ENCODE results near the gene PDCD4.

PDCD4 gene

DNA sequence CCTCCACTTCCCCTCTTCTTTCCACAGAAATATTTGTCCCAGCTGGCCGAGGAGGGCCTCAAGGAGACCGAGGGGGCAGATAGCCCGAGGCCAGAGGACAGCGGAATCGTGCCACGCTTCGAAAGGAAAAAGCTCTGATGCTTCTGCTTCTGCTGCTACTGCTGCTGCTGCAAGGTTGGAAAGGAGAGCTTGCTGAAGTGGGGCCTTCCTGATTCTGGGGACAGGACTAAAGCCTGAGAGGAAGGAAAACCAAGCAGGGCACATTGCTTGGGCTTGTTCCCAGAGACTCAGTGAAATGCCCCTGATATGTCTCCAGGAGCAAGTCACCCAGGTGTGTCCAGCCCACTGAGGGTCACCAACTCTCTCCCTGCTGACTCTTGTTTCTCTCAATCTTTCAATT is 35.9 kb upstream of the PDCD4 start:
- Histone ChIP-seq H3K27ac (ENCODE audit: low read depth, low read length) (no peak overlapping the region), H3K9me2 (replicated peaks; ENCODE audit: control insufficient read depth, low read length) (no peaks in the 10 kb centered on the region), H3F3A (ENCODE audit: control insufficient read depth, insufficient read depth) (peaks cover 7% of the 10 kb centered on the region; the same call in 1 of the 2 replicates), H3K36me3 (ENCODE audit: control insufficient read depth, low read length) (no peaks in the 10 kb centered on the region), H3K9me3 (ENCODE audit: control insufficient read depth, insufficient read depth, low read length) (no peaks in the 10 kb centered on the region), H3K27me3 (ENCODE audit: control insufficient read depth, low read length) (no peaks in the 10 kb centered on the region), H3K4me3 (ENCODE audit: low read length) (no peak overlapping the region), H3K4me1 (ENCODE audit: control insufficient read depth, low read length) (peaks cover 50% of the 10 kb centered on the region), H4K20me1 (ENCODE audit: control insufficient read depth, insufficient read depth, low read depth, low read length) (no peaks in the 10 kb centered on the region), H3K4me2 (ENCODE audit: low read length) (no peak overlapping the region), H3K79me2 (ENCODE audit: control insufficient read depth, low read length) (no peaks in the 10 kb centered on the region)
- TF ChIP-seq, protein P1, sequence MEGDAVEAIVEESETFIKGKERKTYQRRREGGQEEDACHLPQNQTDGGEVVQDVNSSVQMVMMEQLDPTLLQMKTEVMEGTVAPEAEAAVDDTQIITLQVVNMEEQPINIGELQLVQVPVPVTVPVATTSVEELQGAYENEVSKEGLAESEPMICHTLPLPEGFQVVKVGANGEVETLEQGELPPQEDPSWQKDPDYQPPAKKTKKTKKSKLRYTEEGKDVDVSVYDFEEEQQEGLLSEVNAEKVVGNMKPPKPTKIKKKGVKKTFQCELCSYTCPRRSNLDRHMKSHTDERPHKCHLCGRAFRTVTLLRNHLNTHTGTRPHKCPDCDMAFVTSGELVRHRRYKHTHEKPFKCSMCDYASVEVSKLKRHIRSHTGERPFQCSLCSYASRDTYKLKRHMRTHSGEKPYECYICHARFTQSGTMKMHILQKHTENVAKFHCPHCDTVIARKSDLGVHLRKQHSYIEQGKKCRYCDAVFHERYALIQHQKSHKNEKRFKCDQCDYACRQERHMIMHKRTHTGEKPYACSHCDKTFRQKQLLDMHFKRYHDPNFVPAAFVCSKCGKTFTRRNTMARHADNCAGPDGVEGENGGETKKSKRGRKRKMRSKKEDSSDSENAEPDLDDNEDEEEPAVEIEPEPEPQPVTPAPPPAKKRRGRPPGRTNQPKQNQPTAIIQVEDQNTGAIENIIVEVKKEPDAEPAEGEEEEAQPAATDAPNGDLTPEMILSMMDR (IDR thresholded peaks at IDR 0.05; ENCODE audit: low read depth, low read length, poor library complexity, severe bottlenecking), result no peak
- TF ChIP-seq EZH2phosphoT487 (IDR thresholded peaks at IDR 0.05; ENCODE audit: borderline replicate concordance, low read length), result no peak

DNA sequence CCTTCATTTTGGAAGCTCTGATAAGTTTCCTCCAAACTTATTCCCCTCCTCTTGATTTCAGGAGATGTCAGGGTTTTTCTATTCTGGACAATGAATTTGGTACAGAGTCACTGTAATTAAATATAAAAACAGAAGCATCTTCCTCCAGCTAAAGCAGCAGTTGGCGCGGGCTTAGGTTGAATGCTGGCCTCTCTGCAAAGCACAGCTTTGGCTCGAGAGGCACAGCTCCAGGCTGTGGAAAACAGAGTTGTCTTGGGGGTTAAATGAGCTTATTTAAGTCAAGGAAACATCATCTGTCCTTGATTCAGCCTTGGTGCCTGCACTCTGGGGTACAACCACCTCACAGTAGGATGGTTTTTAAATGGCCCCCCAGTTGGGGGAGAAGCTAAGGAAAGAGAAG is 35.0 kb upstream of the PDCD4 start:
- Histone ChIP-seq H3F3A (ENCODE audit: control insufficient read depth, insufficient read depth) (peaks cover 7% of the 10 kb centered on the region; the same call in 1 of the 2 replicates), H3K9me3 (ENCODE audit: control insufficient read depth, insufficient read depth, low read length) (no peaks in the 10 kb centered on the region), H3K36me3 (ENCODE audit: control insufficient read depth, low read length) (no peaks in the 10 kb centered on the region), H3K9me2 (replicated peaks; ENCODE audit: control insufficient read depth, low read length) (no peaks in the 10 kb centered on the region), H3K4me1 (ENCODE audit: control insufficient read depth, low read length) (peaks cover 54% of the 10 kb centered on the region), H3K4me3 (ENCODE audit: low read length) (no peak overlapping the region), H3K27ac (ENCODE audit: low read depth, low read length) (no peak overlapping the region), H4K20me1 (ENCODE audit: control insufficient read depth, insufficient read depth, low read depth, low read length) (no peaks in the 10 kb centered on the region), H3K79me2 (ENCODE audit: control insufficient read depth, low read length) (no peaks in the 10 kb centered on the region), H3K27me3 (ENCODE audit: control insufficient read depth, low read length) (no peaks in the 10 kb centered on the region), H3K4me2 (ENCODE audit: low read length) (no peak overlapping the region)
- TF ChIP-seq, protein P1 (IDR thresholded peaks at IDR 0.05; ENCODE audit: low read depth, low read length, poor library complexity, severe bottlenecking), result no peak
- TF ChIP-seq EZH2phosphoT487 (IDR thresholded peaks at IDR 0.05; ENCODE audit: borderline replicate concordance, low read length), result no peak

DNA sequence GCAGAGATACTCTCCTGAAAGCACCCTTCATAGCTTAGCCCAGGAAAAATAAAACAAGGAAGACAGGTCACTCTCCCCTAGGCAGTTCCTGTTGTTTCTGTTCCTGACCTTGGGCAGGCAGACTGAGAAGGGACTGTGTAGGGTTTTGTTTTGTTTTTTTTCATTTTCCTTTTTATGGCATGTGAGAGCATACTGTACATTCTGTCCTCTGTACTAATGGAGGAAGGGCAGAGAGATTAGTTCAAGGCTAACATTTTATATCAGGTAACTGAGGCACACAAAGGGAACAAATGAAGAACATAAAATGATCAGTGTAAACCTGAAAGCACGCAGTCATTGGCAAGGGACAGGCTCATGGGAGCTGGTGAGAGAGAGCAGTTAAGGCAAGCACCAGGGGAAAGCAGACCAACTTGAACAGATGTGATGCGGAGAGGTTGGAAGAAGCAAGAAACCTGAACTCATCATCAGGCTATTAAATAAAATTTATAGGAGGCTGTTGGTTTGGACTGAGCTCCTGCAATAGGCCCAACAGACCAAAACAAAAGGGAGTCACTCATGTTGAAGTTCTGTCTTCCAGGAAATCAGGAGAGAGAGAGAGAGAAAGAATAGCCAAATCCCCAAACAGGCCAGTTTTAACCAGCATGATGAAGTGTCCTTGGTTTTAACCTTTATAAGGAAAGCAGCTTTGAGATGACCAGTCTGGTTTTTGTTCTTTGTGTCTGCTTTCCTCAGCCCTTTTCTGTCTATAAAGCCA is 34.1 kb upstream of the PDCD4 start:
- Histone ChIP-seq H3K9me2 (replicated peaks; ENCODE audit: control insufficient read depth, low read length) (no peaks in the 10 kb centered on the region), H4K20me1 (ENCODE audit: control insufficient read depth, insufficient read depth, low read depth, low read length) (no peaks in the 10 kb centered on the region), H3K79me2 (ENCODE audit: control insufficient read depth, low read length) (no peaks in the 10 kb centered on the region), H3K4me1 (ENCODE audit: control insufficient read depth, low read length) (peaks cover 63% of the 10 kb centered on the region), H3F3A (ENCODE audit: control insufficient read depth, insufficient read depth) (peaks cover 9% of the 10 kb centered on the region; the same call in 1 of the 2 replicates), H3K27ac (ENCODE audit: low read depth, low read length) (no peak overlapping the region), H3K27me3 (ENCODE audit: control insufficient read depth, low read length) (no peaks in the 10 kb centered on the region), H3K4me3 (ENCODE audit: low read length) (no peak overlapping the region), H3K9me3 (ENCODE audit: control insufficient read depth, insufficient read depth, low read length) (no peaks in the 10 kb centered on the region), H3K36me3 (ENCODE audit: control insufficient read depth, low read length) (0 out of 2 replicates have a peak, but pooled peaks cover 3% of the 10 kb centered on the region), H3K4me2 (ENCODE audit: low read length) (no peak overlapping the region)
- TF ChIP-seq, protein P1 (IDR thresholded peaks at IDR 0.05; ENCODE audit: low read depth, low read length, poor library complexity, severe bottlenecking), result no peak
- no peak for TF ChIP-seq EZH2phosphoT487 (IDR thresholded peaks at IDR 0.05; ENCODE audit: borderline replicate concordance, low read length)

Data from DOHH2 (cell line).